HFFc6 (cell line): ENCODE results near the gene SYMPK. TPM values are rescaled to one million over a fixed set of nuclear protein-coding genes. Genes with fewer than 3 reads are reported as not detected.
A peak's percentile ranks its signal among the peaks of the same experiment; 100 is the strongest.

Source experiments
- DNase-seq: peaks from one replicate; pipeline ENCODE4 v3.0.0-alpha.2; 2018
- H3K27ac Mint-ChIP-seq: 2 replicates; pipeline ENCODE4 v1.8.0; 2020; ENCODE audit warnings: mild to moderate bottlenecking, mixed read lengths
- H3K27me3 Mint-ChIP-seq: 2 replicates; pipeline ENCODE4 v1.8.0; 2021; ENCODE audit warnings: mild to moderate bottlenecking, moderate library complexity, mixed read lengths; ENCODE audit not compliant: insufficient read depth
- H3K36me3 Mint-ChIP-seq: 2 replicates; pipeline ENCODE4 v1.8.0; 2021; ENCODE audit warnings: low read depth, mixed read lengths
- H3K4me1 Mint-ChIP-seq: 2 replicates; pipeline ENCODE4 v1.8.0; 2020; ENCODE audit warnings: low read depth, mixed read lengths
- H3K4me3 Mint-ChIP-seq: 2 replicates; pipeline ENCODE4 v1.8.0; 2020; ENCODE audit warnings: mild to moderate bottlenecking, moderate library complexity, mixed read lengths
- H3K9me3 Mint-ChIP-seq: 2 replicates; pipeline ENCODE4 v1.8.0; 2020; ENCODE audit warnings: mild to moderate bottlenecking, mixed read lengths
- total RNA-seq, 6 experiments: library from RNA; stranded (reverse); fragmentation: NEBNext Ultra II Directional; extraction: Animal tissue kit (Norgen Biotek cat#: 25700); gene quantifications; 2 replicates in 1 of 6; 3 replicates in 5 of 6; pipeline ENCODE4 v1.2.3, GENCODE V29; 2021
- TF ChIP-seq, protein P1 (sequence below): fragments of 200-600 bp; sonication (generic); IDR thresholded peaks from 2 replicates; pipeline ENCODE4 v1.5.0; 2021; ENCODE audit warnings: antibody characterized with exemption, mild to moderate bottlenecking

Gene SYMPK
- total RNA-seq, 6 experiments from 2014 or later, result 59.6 to 74.8 (median 66.0) TPM

DNA sequence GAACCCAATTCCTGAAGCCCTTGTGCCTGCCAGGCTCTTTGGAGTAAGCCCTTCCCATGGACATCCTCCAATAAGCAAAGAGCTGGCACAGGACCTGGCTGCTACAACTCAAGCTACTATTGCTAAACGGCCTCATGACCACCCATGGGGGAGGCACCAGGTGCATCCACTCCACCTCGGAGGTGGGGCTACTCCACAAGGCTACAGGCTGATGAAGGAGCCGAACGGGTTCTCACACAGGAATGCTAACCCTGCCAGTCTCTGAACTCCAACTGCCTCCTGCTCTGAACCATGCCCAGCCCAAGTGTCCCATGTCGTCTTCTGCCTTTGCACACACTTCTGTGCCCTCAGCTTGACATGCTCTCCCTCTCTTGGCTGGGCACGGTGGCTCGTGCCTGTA, 10.0 kb downstream of the SYMPK start:
- H3K27ac Mint-ChIP-seq, result peak overlapping the region; percentile 59
- no peak for DNase-seq
- peaks cover 22% of the 10 kb centered on the region for H3K4me1 Mint-ChIP-seq
- H3K4me3 Mint-ChIP-seq, result no peak overlapping the region
- H3K9me3 Mint-ChIP-seq, result no peaks in the 10 kb centered on the region
- no peaks in the 10 kb centered on the region; the same call in 1 of the 2 replicates for H3K27me3 Mint-ChIP-seq
- peaks cover 34% of the 10 kb centered on the region for H3K36me3 Mint-ChIP-seq
- TF ChIP-seq, protein P1, sequence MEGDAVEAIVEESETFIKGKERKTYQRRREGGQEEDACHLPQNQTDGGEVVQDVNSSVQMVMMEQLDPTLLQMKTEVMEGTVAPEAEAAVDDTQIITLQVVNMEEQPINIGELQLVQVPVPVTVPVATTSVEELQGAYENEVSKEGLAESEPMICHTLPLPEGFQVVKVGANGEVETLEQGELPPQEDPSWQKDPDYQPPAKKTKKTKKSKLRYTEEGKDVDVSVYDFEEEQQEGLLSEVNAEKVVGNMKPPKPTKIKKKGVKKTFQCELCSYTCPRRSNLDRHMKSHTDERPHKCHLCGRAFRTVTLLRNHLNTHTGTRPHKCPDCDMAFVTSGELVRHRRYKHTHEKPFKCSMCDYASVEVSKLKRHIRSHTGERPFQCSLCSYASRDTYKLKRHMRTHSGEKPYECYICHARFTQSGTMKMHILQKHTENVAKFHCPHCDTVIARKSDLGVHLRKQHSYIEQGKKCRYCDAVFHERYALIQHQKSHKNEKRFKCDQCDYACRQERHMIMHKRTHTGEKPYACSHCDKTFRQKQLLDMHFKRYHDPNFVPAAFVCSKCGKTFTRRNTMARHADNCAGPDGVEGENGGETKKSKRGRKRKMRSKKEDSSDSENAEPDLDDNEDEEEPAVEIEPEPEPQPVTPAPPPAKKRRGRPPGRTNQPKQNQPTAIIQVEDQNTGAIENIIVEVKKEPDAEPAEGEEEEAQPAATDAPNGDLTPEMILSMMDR, result no peak

DNA sequence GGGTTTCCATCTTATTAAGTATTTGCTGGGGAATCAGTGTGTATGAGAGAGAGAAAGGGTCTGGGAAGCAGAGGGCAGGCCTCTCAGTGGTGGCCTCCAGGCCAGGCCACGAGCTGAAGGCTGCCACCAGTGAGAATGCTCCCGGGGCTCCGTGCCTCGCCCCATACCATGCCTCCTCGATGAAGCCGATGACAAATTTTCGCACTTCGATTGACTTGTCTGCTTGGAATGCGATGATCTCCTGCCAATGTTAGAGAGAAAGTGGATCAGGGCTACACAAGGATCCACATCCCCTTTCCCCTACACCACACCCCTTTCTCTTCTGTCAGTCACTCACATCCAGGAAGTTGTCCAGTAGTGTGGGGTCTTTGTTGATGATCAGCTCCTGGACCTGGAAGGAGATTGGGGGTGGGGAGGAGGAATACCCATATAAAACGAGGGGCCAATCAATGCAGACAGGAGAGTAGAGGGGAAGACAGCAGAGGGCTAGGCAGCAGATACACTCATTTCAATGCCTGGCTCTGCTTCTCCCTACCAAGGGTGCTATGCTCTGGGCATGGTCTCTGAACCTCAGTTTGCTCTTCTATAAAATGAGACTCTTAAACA, 10.7 kb downstream of the SYMPK start:
- Mint-ChIP-seq H3K4me1 (peaks cover 22% of the 10 kb centered on the region), H3K4me3 (no peak overlapping the region), H3K27me3 (no peaks in the 10 kb centered on the region; the same call in 1 of the 2 replicates), H3K36me3 (peaks cover 35% of the 10 kb centered on the region), H3K9me3 (no peaks in the 10 kb centered on the region), H3K27ac (peak overlapping the region; percentile 59)
- peak; percentile 46 for DNase-seq
- TF ChIP-seq, protein P1, result no peak

DNA sequence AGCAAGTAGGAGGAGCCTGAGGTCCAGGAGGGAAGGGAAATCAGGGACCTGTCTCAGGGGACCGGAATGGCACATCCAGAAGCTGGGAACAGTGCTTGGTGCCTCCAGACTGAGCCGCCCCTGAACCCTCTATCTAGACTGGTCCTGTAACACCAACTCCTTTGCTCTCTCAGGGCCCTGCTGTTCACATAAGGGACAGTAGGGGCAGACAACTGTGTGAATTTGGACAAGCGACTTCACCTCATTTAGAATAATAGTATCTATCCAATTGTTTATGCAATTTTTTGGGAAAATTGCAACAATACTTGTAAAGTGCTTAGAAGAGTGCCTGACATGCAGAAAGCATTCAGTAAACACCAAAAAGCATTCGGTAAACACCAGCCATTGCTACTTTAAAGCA, 14.0 kb downstream of the SYMPK start:
- DNase-seq, result no peak
- peaks cover 22% of the 10 kb centered on the region for H3K4me1 Mint-ChIP-seq
- H3K9me3 Mint-ChIP-seq, result no peaks in the 10 kb centered on the region
- no peaks in the 10 kb centered on the region; the same call in 1 of the 2 replicates for H3K27me3 Mint-ChIP-seq
- no peak overlapping the region for H3K27ac Mint-ChIP-seq
- H3K4me3 Mint-ChIP-seq, result no peak overlapping the region
- peaks cover 51% of the 10 kb centered on the region for H3K36me3 Mint-ChIP-seq
- TF ChIP-seq, protein P1, result peak; percentile 52

DNA sequence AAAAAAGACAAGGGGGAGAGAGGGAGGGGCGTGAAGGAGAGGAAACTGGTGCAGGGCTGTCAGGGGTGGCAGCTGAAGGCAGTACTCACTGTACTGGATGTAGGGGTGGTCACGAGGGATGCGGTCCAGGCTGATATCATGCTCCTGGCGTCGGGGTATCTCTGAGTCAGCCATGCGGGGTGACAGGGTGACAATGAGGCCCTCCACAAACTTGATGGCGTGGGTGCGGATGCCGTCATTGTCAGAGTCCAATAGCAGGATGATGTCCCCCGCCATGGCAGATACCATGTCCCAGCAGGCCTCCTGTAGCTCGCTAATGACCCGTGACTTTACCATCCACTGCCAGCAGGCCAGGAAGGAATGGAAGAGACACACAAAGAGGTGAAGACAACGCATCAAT, 15.3 kb downstream of the SYMPK start:
- Mint-ChIP-seq H3K4me3 (no peak overlapping the region), H3K36me3 (peaks cover 54% of the 10 kb centered on the region), H3K27ac (no peak overlapping the region), H3K4me1 (peaks cover 15% of the 10 kb centered on the region), H3K27me3 (no peaks in the 10 kb centered on the region; the same call in 1 of the 2 replicates), H3K9me3 (no peaks in the 10 kb centered on the region)
- TF ChIP-seq, protein P1, result no peak
- DNase-seq, result no peak

DNA sequence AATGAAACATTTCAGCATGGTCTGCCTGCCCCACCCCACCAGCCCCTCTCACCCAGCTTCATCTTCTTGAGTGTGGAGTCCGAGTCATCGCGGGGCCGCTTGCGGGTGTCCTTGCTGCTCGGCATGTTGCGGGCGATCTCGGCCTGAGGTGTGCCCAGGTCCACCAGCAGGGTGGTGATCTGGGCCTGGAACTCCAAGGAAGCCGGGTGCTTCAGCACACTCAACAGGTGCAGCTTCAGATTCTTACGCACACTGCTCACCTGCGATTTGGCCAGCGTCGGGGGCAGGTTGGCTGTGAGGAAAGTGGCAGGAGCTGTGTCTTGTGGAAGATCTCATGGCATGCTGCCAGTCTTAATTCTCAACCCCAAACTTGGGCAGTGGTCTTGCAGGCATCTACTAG, 20.7 kb downstream of the SYMPK start:
- Mint-ChIP-seq H3K4me3 (no peak overlapping the region), H3K27me3 (peaks cover 2% of the 10 kb centered on the region; the same call in 1 of the 2 replicates), H3K27ac (no peak overlapping the region), H3K9me3 (no peaks in the 10 kb centered on the region), H3K36me3 (peaks cover 63% of the 10 kb centered on the region), H3K4me1 (no peaks in the 10 kb centered on the region)
- TF ChIP-seq, protein P1, result no peak
- no peak for DNase-seq
